ENCODE measurements around the gene KIAA1755.
A peak's percentile ranks its signal among the peaks of the same experiment; 100 is the strongest.

The KIAA1755 gene

GRCh38 chr20:38278763-38279162, 18.2 kb upstream of the KIAA1755 start:
- TF ChIP-seq JUND (IDR thresholded peaks at IDR 0.05; ENCODE audit: low read depth): no peak
- in situ Hi-C loops (cut with HindIII; ENCODE audit: low pct_unique_long_range_greater_than_20kb, low sequenced_read_pairs): no loop called here
- DNase-seq (ENCODE audit: low read depth in 1 of 2, low spot score in 1 of 2): no peak

GRCh38 chr20:38278131-38278530, 17.6 kb upstream of the KIAA1755 start:
- no peak for DNase-seq (ENCODE audit: low read depth in 1 of 2, low spot score in 1 of 2)
- in situ Hi-C loops (cut with HindIII; ENCODE audit: low pct_unique_long_range_greater_than_20kb, low sequenced_read_pairs): no loop called here
- TF ChIP-seq JUND (IDR thresholded peaks at IDR 0.05; ENCODE audit: low read depth): no peak

- no peak for TF ChIP-seq JUND (IDR thresholded peaks at IDR 0.05; ENCODE audit: low read depth)
- in situ Hi-C loops (cut with HindIII; ENCODE audit: low pct_unique_long_range_greater_than_20kb, low sequenced_read_pairs): no loop called here
- DNase-seq (ENCODE audit: low read depth in 1 of 2, low spot score in 1 of 2): no peak
These were observed 17.2 kb upstream of the KIAA1755 start for GRCh38 chr20:38277691-38278090.

DNA sequence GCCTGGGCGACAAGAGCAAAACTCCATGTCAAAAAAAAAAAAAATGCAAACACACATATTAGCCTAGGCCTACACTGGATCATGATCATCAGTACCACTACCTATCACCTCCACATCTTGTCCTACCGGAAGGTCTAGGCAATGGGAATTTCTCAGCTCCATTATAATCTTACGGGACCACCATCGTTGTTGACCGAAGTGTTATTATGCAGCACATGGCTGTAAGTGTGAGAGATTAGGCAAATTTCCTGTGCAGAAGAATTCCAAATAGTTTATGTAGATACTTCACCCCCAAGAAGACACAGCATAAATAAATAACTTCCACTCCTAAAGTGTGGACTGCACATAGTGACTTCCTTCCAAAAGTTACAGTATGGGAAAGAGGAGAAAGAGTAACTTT, 16.8 kb upstream of the KIAA1755 start:
- in situ Hi-C loops (cut with HindIII; ENCODE audit: low pct_unique_long_range_greater_than_20kb, low sequenced_read_pairs): no loop called here
- DNase-seq (ENCODE audit: low read depth in 1 of 2, low spot score in 1 of 2): no peak
- TF ChIP-seq JUND (IDR thresholded peaks at IDR 0.05; ENCODE audit: low read depth): no peak

- in situ Hi-C loops (cut with HindIII; ENCODE audit: low pct_unique_long_range_greater_than_20kb, low sequenced_read_pairs): no loop called here
- peak in 1 of 2 experiments; percentile 16 for DNase-seq (ENCODE audit: low read depth in 1 of 2, low spot score in 1 of 2)
- TF ChIP-seq JUND (IDR thresholded peaks at IDR 0.05; ENCODE audit: low read depth): no peak
These were observed 15.4 kb upstream of the KIAA1755 start for GRCh38 chr20:38275815-38276550.

GRCh38 chr20:38272961-38273360, 12.4 kb upstream of the KIAA1755 start:
- no peak for TF ChIP-seq JUND (IDR thresholded peaks at IDR 0.05; ENCODE audit: low read depth)
- in situ Hi-C loops (cut with HindIII; ENCODE audit: low pct_unique_long_range_greater_than_20kb, low sequenced_read_pairs): no loop called here
- no peak for DNase-seq (ENCODE audit: low read depth in 1 of 2, low spot score in 1 of 2)

DNA sequence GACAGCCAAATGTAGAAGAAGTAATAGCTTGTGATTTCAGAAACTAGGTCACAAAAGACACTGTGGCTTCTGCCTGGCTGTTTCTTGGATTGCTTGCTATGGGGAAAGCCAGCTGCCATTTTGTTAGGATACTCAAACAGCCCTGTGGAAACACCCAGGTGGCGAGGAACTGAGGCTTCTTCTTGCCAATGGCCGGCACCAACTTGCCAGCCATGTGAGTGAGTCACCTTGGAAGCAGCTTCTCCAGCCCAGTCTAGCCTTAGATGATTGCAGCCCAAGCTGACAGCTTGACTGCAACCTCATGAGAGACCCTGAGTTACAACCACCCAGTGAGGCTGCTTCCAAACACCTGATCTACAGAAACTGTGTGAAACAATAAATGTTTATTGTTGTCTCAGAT, 11.9 kb upstream of the KIAA1755 start:
- DNase-seq (ENCODE audit: low read depth in 1 of 2, low spot score in 1 of 2): no peak
- no peak for TF ChIP-seq JUND (IDR thresholded peaks at IDR 0.05; ENCODE audit: low read depth)
- in situ Hi-C loops (cut with HindIII; ENCODE audit: low pct_unique_long_range_greater_than_20kb, low sequenced_read_pairs): no loop called here

DNA sequence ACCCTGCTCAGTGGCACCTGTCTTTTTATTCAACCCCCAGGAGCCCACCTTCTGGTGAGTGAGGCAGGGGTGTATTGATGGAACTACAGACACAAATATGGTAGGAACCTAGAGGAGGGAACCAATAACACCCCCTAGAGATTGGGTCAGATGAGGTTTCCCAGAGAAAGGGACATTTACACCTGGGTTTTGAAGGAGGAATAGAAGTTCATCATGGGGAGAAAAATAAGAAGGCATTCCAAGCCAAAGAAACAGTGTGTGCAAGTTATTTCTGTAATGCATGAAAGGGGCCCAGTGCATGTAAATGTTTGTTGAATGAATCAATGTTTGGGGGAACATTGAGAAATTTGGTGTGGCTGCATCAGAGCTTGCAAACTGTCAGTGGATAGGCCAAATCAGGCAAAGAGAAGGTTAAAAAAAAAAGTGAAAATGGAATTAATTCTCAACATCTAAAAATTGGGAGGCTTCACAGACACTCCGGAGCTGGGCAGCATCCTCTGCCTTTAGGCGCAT, 11.1 kb upstream of the KIAA1755 start:
- TF ChIP-seq JUND (IDR thresholded peaks at IDR 0.05; ENCODE audit: low read depth): no peak
- in situ Hi-C loops (cut with HindIII; ENCODE audit: low pct_unique_long_range_greater_than_20kb, low sequenced_read_pairs): no loop called here
- DNase-seq (ENCODE audit: low read depth in 1 of 2, low spot score in 1 of 2): no peak

GRCh38 chr20:38270869-38271605, 10.5 kb upstream of the KIAA1755 start:
- no peak for TF ChIP-seq JUND (IDR thresholded peaks at IDR 0.05; ENCODE audit: low read depth)
- peak; percentile 33 to 43 for DNase-seq (ENCODE audit: low read depth in 1 of 2, low spot score in 1 of 2)
- in situ Hi-C loops (cut with HindIII; ENCODE audit: low pct_unique_long_range_greater_than_20kb, low sequenced_read_pairs): no loop called here

DNA sequence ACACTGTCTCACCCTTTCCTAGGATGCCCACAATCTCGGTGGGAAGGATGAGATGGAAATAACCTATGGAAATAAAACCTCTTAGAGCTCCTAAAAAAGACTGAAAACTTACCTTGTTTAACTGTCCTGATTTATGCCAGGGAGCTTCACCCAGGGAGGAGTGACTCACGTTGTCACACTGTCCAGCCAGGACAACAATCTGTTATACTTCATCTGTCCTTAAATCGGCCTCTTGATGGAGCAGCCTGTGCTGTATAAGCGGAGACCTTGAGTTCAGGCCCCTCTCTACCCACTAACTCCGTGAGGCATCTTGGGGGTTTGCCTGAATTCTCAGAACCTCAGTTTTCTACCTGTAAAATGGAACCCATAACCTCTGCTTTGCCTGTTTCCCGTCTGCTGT, 9.2 kb upstream of the KIAA1755 start:
- TF ChIP-seq JUND (IDR thresholded peaks at IDR 0.05; ENCODE audit: low read depth): no peak

GRCh38 chr20:38269040-38269439, 8.5 kb upstream of the KIAA1755 start:
- DNase-seq (ENCODE audit: low read depth in 1 of 2, low spot score in 1 of 2): peak in 1 of 2 experiments; percentile 15
- in situ Hi-C loops (cut with HindIII; ENCODE audit: low pct_unique_long_range_greater_than_20kb, low sequenced_read_pairs): no loop called here
- TF ChIP-seq JUND (IDR thresholded peaks at IDR 0.05; ENCODE audit: low read depth): no peak

More for the DNA sequence above, 9.2 kb upstream of the KIAA1755 start:
- DNase-seq (ENCODE audit: low read depth in 1 of 2, low spot score in 1 of 2): no peak
- in situ Hi-C loops (cut with HindIII; ENCODE audit: low pct_unique_long_range_greater_than_20kb, low sequenced_read_pairs): no loop called here

GRCh38 chr20:38267901-38268514, 7.5 kb upstream of the KIAA1755 start:
- no peak for TF ChIP-seq JUND (IDR thresholded peaks at IDR 0.05; ENCODE audit: low read depth)
- in situ Hi-C loops (cut with HindIII; ENCODE audit: low pct_unique_long_range_greater_than_20kb, low sequenced_read_pairs): no loop called here
- no peak for DNase-seq (ENCODE audit: low read depth in 1 of 2, low spot score in 1 of 2)

DNA sequence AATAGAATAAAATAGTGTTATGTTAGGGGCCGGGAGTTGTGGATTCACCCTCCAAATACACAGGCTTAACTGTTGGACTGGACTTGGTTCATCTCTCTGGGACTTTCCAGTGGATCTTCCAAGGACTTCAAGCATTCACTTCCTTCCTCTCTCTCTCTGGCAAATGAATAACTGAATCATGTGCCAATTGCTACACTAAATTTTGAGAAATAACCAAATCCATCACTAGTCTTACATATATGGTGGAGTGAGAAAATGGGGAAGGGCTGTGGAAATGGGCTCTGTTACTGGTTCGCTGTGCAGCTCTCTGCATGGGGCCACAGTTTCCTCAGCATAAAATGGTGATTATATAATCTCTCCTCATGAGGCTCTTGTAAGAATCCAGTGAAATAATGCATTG, 6.8 kb upstream of the KIAA1755 start:
- in situ Hi-C loops (cut with HindIII; ENCODE audit: low pct_unique_long_range_greater_than_20kb, low sequenced_read_pairs): no loop called here

More for the DNA sequence above, 6.8 kb upstream of the KIAA1755 start:
- no peak for DNase-seq (ENCODE audit: low read depth in 1 of 2, low spot score in 1 of 2)
- TF ChIP-seq JUND (IDR thresholded peaks at IDR 0.05; ENCODE audit: low read depth): no peak
